Esophagus squamous epithelium (tissue), 4 donors: Measurements from ENCODE around the gene KLHL17.

Experiments used
- CTCF ChIP-seq, 6 experiments: fragments of 450-650 bp in 4 of 6; fragments of 200-600 bp in 2 of 6; sonication (generic) in 2 of 6; IDR thresholded peaks; one replicate each; pipeline ENCODE4 v1.5.1; 2016 to 2019; ENCODE audit warnings: antibody characterized with exemption in 6 of 6, mild to moderate bottlenecking in 4 of 6, moderate library complexity in 4 of 6
- POLR2A ChIP-seq, 4 donors: fragments of 450-650 bp; IDR thresholded peaks; one replicate each; pipeline ENCODE4 v1.6.1; 2017; ENCODE audit warnings: antibody characterized with exemption in 4 of 4, mild to moderate bottlenecking in 4 of 4, moderate library complexity in 3 of 4

DNA sequence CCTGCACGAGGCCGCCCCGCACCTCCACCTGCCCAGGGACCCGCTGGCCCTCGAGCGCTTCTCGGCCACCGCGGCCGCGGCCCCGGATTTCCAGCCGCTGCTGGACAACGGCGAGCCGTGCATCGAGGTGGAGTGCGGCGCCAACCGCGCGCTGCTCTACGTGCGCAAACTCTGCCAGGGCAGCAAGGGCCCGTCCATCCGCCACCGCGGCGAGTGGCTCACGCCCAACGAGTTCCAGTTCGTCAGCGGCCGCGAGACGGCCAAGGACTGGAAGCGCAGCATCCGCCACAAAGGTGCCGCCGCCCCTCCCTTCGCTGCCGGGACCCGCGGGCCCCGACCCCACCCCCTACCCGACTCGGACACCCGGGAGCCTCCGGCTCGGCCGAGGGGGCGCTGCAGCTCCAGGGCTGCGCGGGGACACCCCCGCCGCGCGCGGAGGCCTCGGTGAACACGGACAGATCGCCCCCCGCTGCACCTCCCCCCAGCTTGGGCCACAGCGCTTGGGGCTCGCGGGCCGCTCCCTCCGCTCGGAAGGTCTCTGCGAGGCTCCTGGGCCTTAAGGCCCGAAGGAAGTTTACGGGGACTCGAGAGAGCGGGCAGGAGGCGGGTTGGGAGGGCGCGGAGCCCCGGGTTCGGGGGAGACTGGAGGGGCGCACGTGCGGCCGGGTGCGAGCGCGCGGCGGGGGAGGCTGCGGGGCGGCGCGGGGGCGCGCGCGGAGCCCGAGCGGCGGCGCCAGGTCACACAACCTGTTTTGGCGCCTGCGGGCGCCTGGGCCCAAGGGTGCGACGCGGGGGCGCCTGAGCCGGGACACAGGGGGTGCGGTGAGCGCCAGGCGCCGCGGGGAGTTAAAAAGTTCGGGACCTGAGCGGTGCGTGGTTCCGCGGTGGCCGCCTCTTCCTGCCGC is 35.5 kb upstream of the KLHL17 start:
- no peak for TF ChIP-seq CTCF (IDR thresholded peaks at IDR 0.05)
- no peak for TF ChIP-seq POLR2A (IDR thresholded peaks at IDR 0.05)
